DMS53 (cell line): ENCODE results near the gene MYADM.
"Not testable (repeated sequence)": the region's sequence is repeated elsewhere in the genome, so short reads cannot be mapped to it uniquely, and the experiment has no call there.

Source experiments
- DNase-seq: peaks from one replicate; lab custom pipeline; 2025; lab: John Stamatoyannopoulos, UW

The MYADM gene

GRCh38 chr19:53868892-53869804 lies 1.5 kb downstream of the MYADM start:
- DNase-seq: no peak

GRCh38 chr19:53869805-53870484 lies 2.3 kb downstream of the MYADM start:
- DNase-seq: not testable (repeated sequence)

GRCh38 chr19:53870485-53870844 lies 2.8 kb downstream of the MYADM start:
- DNase-seq: no peak

GRCh38 chr19:53871454-53871853 lies 3.8 kb downstream of the MYADM start:
- no peak for DNase-seq

- no peak for DNase-seq
Observed at GRCh38 chr19:53872762-53873161, 5.1 kb downstream of the MYADM start.

GRCh38 chr19:53873773-53874605 lies 6.3 kb downstream of the MYADM start:
- no peak for DNase-seq

- no peak for DNase-seq
Observed at GRCh38 chr19:53874606-53874990, 6.9 kb downstream of the MYADM start.

GRCh38 chr19:53875602-53876325 lies 8.1 kb downstream of the MYADM start:
- DNase-seq: no peak

- DNase-seq: no peak
Observed at GRCh38 chr19:53876651-53877224, 9.1 kb downstream of the MYADM start.

- DNase-seq: no peak
Observed at GRCh38 chr19:53877361-53877766, 9.7 kb downstream of the MYADM start.

- DNase-seq: no peak
Observed at GRCh38 chr19:53878776-53879139, 11.1 kb downstream of the MYADM start.

GRCh38 chr19:53879140-53880081 lies 11.7 kb downstream of the MYADM start:
- peak; percentile 26 for DNase-seq

GRCh38 chr19:53880711-53881481 lies 13.2 kb downstream of the MYADM start:
- DNase-seq: no peak

- DNase-seq: no peak
Observed at GRCh38 chr19:53881482-53882390, 14.1 kb downstream of the MYADM start, which contains the start of gene PRKCG. PRKCG (plus strand) TSS chr19:53882197; CDS start chr19:53882495, 298 bp downstream.

- no peak for DNase-seq
Observed at GRCh38 chr19:53882391-53883050, 14.8 kb downstream of the MYADM start.

- no peak for DNase-seq
Observed at GRCh38 chr19:53883231-53883661, 15.6 kb downstream of the MYADM start.

GRCh38 chr19:53883741-53884140 lies 16.1 kb downstream of the MYADM start:
- no peak for DNase-seq

GRCh38 chr19:53884256-53884655 lies 16.6 kb downstream of the MYADM start:
- DNase-seq: no peak
